Left renal cortex interstitium (tissue), 4 donors: ENCODE measurements around the gene GTF3C1. TPM values are rescaled to one million over a fixed set of nuclear protein-coding genes. Genes with fewer than 3 reads are reported as not detected.
"Not testable (repeated sequence)": the region's sequence is repeated elsewhere in the genome, so short reads cannot be mapped to it uniquely, and the experiment has no call there.

Experiments used
- DNase-seq, 4 donors: peaks; one replicate each; pipeline ENCODE4 v3.0.0-alpha.2; 2013; ENCODE audit warnings: low read depth in 4 of 4, low spot score in 2 of 4, missing footprints in 1 of 4
- polyA plus RNA-seq, 4 donors: library from polyadenylated mRNA; unstranded; fragments of 120-200 nt; gene quantifications; one replicate each; pipeline ENCODE4 v1.2.1, GENCODE V29; 2013; ENCODE audit not compliant: insufficient read length in 4 of 4

Gene GTF3C1
- polyA plus RNA-seq, 4 donors = 68.1 to 106 (median 94.9) TPM

- DNase-seq = no peak
These were observed 78.9 kb downstream of the GTF3C1 start for GRCh38 chr16:27470567-27471431.

GRCh38 chr16:27468941-27469531 lies 80.7 kb downstream of the GTF3C1 start:
- no peak for DNase-seq

GRCh38 chr16:27465483-27465879 lies 84.2 kb downstream of the GTF3C1 start:
- no peak for DNase-seq

- no peak for DNase-seq
These were observed 84.9 kb downstream of the GTF3C1 start for GRCh38 chr16:27464626-27465482.

- no peak for DNase-seq
These were observed 85.7 kb downstream of the GTF3C1 start for GRCh38 chr16:27463741-27464591.

- no peak for DNase-seq
These were observed 86.6 kb downstream of the GTF3C1 start for GRCh38 chr16:27462846-27463682.

GRCh38 chr16:27462200-27462845 lies 87.4 kb downstream of the GTF3C1 start:
- DNase-seq = no peak

GRCh38 chr16:27461483-27462171 lies 88.1 kb downstream of the GTF3C1 start:
- DNase-seq = no peak

GRCh38 chr16:27460663-27461482 lies 88.8 kb downstream of the GTF3C1 start:
- DNase-seq = no peak

- no peak for DNase-seq
These were observed 89.5 kb downstream of the GTF3C1 start for GRCh38 chr16:27460213-27460612.

- no peak for DNase-seq
These were observed 90.6 kb downstream of the GTF3C1 start for GRCh38 chr16:27458987-27459688.

GRCh38 chr16:27458258-27458657 lies 91.5 kb downstream of the GTF3C1 start:
- no peak for DNase-seq

- DNase-seq = not testable (repeated sequence)
These were observed 92.2 kb downstream of the GTF3C1 start for GRCh38 chr16:27457605-27457900.

GRCh38 chr16:27455700-27456099 lies 94.0 kb downstream of the GTF3C1 start:
- no peak for DNase-seq

GRCh38 chr16:27453494-27453825 lies 96.3 kb downstream of the GTF3C1 start:
- DNase-seq = no peak

GRCh38 chr16:27452569-27453493 lies 96.9 kb downstream of the GTF3C1 start:
- DNase-seq = no peak
